WERI-Rb-1 (cell line): ENCODE results near the gene JADE1.

ENCODE experiments used
- DNase-seq: peaks from one replicate; pipeline ENCODE4 v3.0.0-alpha.2; 2020
- H3K27ac ChIP-seq: fragments of 250-450 bp; sonication (Bioruptor Pico); 2 replicates; pipeline ENCODE4 v1.5.1; 2020; ENCODE audit warnings: mild to moderate bottlenecking, moderate library complexity
- H3K27me3 ChIP-seq: fragments of 250-450 bp; sonication (Bioruptor Pico); 2 replicates; pipeline ENCODE4 v1.5.1; 2021; ENCODE audit warnings: mild to moderate bottlenecking, low read depth, moderate library complexity; ENCODE audit not compliant: insufficient read depth, severe bottlenecking
- H3K36me3 ChIP-seq: fragments of 250-450 bp; sonication (Bioruptor Pico); 2 replicates; pipeline ENCODE4 v1.5.1; 2020; ENCODE audit warnings: mild to moderate bottlenecking, moderate library complexity
- H3K4me3 ChIP-seq: 2 replicates; pipeline ENCODE4 v1.5.1; 2011; ENCODE audit warnings: low read depth, mild to moderate bottlenecking, control low read depth, low read length
- H3K9me3 ChIP-seq: fragments of 250-450 bp; sonication (Bioruptor Pico); 2 replicates; pipeline ENCODE4 v1.5.1; 2021; ENCODE audit warnings: mild to moderate bottlenecking, moderate library complexity; ENCODE audit not compliant: severe bottlenecking
- CTCF ChIP-seq: IDR thresholded peaks from 2 replicates; pipeline ENCODE4 v1.5.1; 2011; ENCODE audit warnings: low read depth, mild to moderate bottlenecking, control low read depth, inconsistent platforms, low read length

Gene JADE1

DNA sequence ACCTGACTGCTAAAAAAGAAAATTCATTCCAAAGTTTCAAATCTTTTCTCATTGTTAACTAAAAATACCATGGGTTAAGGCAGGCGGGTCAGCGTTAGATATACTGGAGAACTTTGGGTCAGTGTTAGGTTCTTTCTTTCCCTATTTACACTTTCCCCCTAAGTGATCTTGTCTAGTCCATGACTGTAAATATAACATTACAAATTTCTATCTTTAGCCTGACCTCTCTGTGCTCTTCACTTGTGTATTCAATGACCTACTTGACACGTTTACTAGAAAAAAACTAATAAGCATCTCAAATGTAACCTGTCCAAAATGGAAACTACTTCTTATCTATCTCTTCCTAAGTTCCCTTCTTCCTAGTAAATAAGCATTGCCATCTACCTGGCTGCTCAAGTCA is 95.3 kb downstream of the JADE1 start:
- no peak for DNase-seq
- Histone ChIP-seq H3K36me3 (no peaks in the 10 kb centered on the region), H3K27me3 (no peaks in the 10 kb centered on the region), H3K4me3 (no peak overlapping the region), H3K9me3 (no peaks in the 10 kb centered on the region), H3K27ac (no peak overlapping the region)
- no peak for TF ChIP-seq CTCF

- Histone ChIP-seq H3K4me3 (no peak overlapping the region), H3K9me3 (no peaks in the 10 kb centered on the region), H3K27ac (no peak overlapping the region), H3K27me3 (no peaks in the 10 kb centered on the region), H3K36me3 (no peaks in the 10 kb centered on the region)
- DNase-seq: no peak
- TF ChIP-seq CTCF: no peak
Observed at GRCh38 chr4:128906581-128906980, 97.1 kb downstream of the JADE1 start.

- no peak for TF ChIP-seq CTCF
- no peak for DNase-seq
- Histone ChIP-seq H3K36me3 (no peaks in the 10 kb centered on the region), H3K27ac (no peak overlapping the region), H3K27me3 (no peaks in the 10 kb centered on the region), H3K9me3 (no peaks in the 10 kb centered on the region), H3K4me3 (no peak overlapping the region)
Observed at GRCh38 chr4:128907981-128908380, 98.5 kb downstream of the JADE1 start.

DNA sequence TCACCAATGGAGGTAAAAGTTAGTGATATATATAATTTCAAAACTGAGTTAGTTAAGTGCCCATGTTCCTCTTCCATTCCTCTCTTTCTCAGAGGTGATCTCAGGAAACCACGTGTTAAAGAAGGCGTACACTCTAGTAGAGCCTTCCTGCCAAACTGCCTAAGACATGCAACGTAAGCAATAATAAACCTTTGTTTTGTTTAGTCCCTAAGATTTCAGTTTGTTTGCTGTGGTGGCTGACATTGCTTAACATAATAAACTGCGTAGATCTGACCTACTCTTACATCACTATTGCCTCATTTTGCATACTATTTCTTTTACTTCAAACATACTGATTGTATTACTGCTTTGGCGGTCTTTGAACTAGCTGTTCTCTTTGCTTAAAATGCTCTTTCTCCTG is 99.2 kb downstream of the JADE1 start:
- Histone ChIP-seq H3K36me3 (no peaks in the 10 kb centered on the region), H3K4me3 (no peak overlapping the region), H3K27me3 (no peaks in the 10 kb centered on the region), H3K27ac (no peak overlapping the region), H3K9me3 (no peaks in the 10 kb centered on the region)
- no peak for TF ChIP-seq CTCF
- DNase-seq: no peak

- Histone ChIP-seq H3K9me3 (no peaks in the 10 kb centered on the region), H3K27me3 (no peaks in the 10 kb centered on the region), H3K27ac (no peak overlapping the region), H3K4me3 (no peak overlapping the region), H3K36me3 (no peaks in the 10 kb centered on the region)
- DNase-seq: no peak
- TF ChIP-seq CTCF: no peak
Observed at GRCh38 chr4:128913228-128913627, 103.7 kb downstream of the JADE1 start.

DNA sequence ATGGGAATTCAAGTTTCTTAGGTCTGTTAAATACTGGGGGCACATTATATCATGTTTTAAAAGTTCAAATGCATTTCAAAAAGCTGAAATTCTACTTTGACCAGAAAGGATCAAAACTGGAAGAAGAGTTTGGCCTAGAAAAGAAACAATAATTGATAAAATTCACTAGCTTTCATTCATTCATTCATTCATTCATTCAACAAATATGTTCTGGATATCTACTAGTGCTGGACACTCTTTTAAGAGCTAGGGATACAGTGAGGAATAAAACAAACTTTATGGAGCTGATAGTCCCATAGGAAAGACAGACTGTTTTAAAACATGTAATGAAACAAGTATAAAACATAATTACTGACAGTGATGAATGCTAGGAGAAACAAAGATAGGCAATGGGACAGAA is 106.0 kb downstream of the JADE1 start:
- DNase-seq: no peak
- H3K27me3 ChIP-seq: no peaks in the 10 kb centered on the region
- H3K4me3 ChIP-seq: no peak overlapping the region
- no peak overlapping the region for H3K27ac ChIP-seq
- no peaks in the 10 kb centered on the region for H3K9me3 ChIP-seq
- H3K36me3 ChIP-seq: no peaks in the 10 kb centered on the region
- no peak for TF ChIP-seq CTCF
